Upper lobe of right lung (tissue), 1 donor: ENCODE data around the gene SAMD10. TPM values are rescaled to one million over a fixed set of nuclear protein-coding genes. Genes with fewer than 3 reads are reported as not detected.
"Not testable (repeated sequence)": the region's sequence is repeated elsewhere in the genome, so short reads cannot be mapped to it uniquely, and the experiment has no call there.

Experiments
- ATAC-seq: fragments of 200-7000 bp; cut with Tn5 transposase; one replicate; pipeline ENCODE4 v1.9.1; 2020; ENCODE audit warnings: mild to moderate bottlenecking, moderate library complexity
- DNase-seq: peaks from one replicate; pipeline ENCODE4 v3.0.0-alpha.2; 2020
- H3K27ac ChIP-seq: fragments of 200-600 bp; one replicate; pipeline ENCODE4 v1.8.0; 2022
- H3K27me3 ChIP-seq: fragments of 200-600 bp; one replicate; pipeline ENCODE4 v1.8.0; 2022; ENCODE audit warnings: mild to moderate bottlenecking
- H3K36me3 ChIP-seq: fragments of 200-600 bp; one replicate; pipeline ENCODE4 v1.8.0; 2022
- H3K4me1 ChIP-seq: fragments of 200-600 bp; one replicate; pipeline ENCODE4 v1.8.0; 2022
- H3K4me3 ChIP-seq: fragments of 200-600 bp; one replicate; pipeline ENCODE4 v1.8.0; 2022; ENCODE audit warnings: mild to moderate bottlenecking
- H3K9me3 ChIP-seq: fragments of 200-600 bp; one replicate; pipeline ENCODE4 v1.8.0; 2022
- CTCF ChIP-seq: fragments of 200-600 bp; IDR thresholded peaks from one replicate; pipeline ENCODE4 v1.8.0; 2022; ENCODE audit warnings: antibody characterized with exemption
- intact Hi-C: fragments of 100-400 bp; cut with DNase I; formaldehyde crosslinking; loops from one replicate; pipeline ENCODE4 v1.11.0; 2022
- total RNA-seq: library from RNA; stranded (reverse); fragmentation: NEBNext Ultra II Directional; extraction: Animal tissue kit (Norgen Biotek cat#: 25700); gene quantifications from one replicate; pipeline ENCODE4 v1.2.1, GENCODE V29; 2021
- donor health status: DM: no; HTN: yes; CAD: no; lungs with severe emphysema.

The SAMD10 gene
- total RNA-seq, 1 donor from 2014 or later, result 4.3 TPM

DNA sequence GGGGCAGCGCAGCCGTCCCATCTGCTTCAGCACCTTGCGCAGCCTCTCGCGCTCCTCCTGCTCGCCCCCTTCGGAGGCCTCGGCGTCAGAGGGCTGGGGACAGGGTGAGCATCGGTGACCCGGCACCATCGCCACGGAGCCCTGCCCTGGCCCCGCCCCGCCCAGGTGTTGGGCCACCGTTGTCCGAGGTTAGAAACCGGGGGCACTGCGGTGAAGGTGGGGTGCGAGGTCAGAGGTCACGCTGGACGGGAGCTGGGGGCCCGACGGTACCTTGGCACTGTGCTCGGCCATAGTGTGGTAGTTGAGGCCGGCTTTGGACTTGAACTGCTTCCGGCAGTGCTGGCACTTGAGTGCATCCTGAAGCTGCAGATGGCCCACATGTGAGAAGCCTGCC, 16.1 kb downstream of the SAMD10 start:
- ATAC-seq (no peak), DNase-seq (no peak)
- no peak overlapping the region for H3K27ac ChIP-seq
- no peak overlapping the region for H3K4me3 ChIP-seq
- peaks cover 50% of the 10 kb centered on the region for H3K36me3 ChIP-seq
- H3K4me1 ChIP-seq, result no peaks in the 10 kb centered on the region
- no peaks in the 10 kb centered on the region for H3K9me3 ChIP-seq
- TF ChIP-seq CTCF, result no peak
- no peaks in the 10 kb centered on the region for H3K27me3 ChIP-seq
- intact Hi-C loops, result no loop called here

DNA sequence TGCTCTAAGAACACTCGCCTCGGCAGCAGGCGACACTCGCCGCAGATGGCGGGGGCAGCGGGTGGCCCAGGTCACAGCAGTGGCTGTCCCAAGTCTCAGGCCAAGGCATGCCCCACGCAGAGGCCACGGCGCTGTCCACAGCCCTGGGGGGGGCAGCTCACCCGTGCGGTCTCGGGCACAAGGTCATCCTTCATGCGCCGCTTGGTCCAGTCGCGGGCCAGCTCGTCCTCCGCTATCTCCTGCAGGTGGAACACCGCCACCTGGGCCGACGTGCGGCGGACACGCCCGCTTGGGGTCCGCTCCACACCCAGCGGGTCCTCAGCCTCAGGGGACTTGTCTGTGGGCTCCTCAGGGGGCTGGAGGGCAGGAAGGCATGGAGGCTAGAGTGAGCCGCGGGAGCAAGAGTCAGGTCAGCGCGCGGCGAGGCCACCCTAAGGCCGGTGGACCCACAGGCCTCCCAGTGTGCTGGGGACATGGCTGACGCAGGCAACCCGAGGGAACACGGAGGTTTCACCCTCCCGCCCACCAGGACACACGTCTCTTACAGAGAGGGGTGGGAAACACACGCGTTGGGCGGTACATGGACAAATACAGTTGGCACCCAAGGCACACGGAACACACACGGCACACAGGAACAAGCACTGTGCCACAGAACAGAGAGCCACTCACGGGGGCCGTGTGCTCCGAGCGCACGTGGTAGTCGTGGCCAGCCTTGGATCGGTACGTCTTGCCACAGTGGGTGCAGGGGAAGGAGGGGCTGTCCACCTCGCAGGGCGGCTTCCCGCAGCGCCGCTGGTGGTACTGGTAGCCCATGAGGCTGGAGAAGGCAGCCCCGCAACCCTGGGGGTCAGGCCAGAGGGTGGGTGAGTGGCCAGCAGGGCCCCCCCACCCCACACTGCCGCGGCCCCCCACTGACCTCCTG, 16.8 kb downstream of the SAMD10 start:
- Histone ChIP-seq H3K4me1 (peaks cover 5% of the 10 kb centered on the region), H3K36me3 (peaks cover 48% of the 10 kb centered on the region), H3K9me3 (no peaks in the 10 kb centered on the region), H3K4me3 (no peak overlapping the region), H3K27ac (no peak overlapping the region), H3K27me3 (no peaks in the 10 kb centered on the region)
- no peak for DNase-seq
- intact Hi-C loops, result no loop called here
- no peak for ATAC-seq
- no peak for TF ChIP-seq CTCF

DNA sequence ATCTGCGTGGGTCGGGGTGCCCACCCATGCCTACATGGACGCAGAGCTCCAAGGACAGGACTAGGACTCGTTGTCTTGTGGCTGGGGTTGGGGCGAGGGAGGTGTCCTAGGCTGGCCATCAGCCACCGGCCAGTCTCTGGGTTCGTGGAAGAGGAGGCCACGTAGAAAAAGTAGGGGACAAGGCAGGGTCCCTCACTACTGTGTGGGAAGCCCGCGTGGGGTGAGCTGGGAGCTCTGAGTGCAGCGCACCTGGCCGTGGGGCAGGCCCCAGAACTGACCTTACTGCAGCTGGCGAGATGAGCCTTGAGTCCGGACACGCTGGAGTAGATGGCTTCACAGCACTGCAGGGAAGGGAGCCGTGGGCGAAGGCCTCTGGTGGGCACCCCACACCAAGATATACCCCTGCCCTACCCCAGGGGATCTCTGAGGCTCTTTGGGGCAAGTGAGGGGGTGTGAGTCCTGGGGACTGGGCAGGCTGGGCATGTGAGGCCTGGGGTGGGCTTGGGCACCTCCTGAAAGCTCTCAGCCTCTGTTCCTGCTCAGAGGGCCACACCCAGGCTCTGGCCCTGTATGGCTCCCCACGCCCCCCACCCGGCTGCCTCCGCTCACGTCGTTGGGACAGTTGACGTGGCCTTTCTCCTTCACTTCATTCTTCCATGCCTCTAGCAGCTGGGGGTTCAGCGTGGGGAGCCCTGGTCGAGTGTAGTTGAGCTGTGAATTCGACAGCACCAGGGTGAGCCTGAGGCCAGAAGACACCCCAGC, 17.6 kb downstream of the SAMD10 start:
- peaks cover 40% of the 10 kb centered on the region for H3K36me3 ChIP-seq
- TF ChIP-seq CTCF, result no peak

GRCh38 chr20:63960654-63961621, 18.5 kb downstream of the SAMD10 start:
- H3K9me3 ChIP-seq, H3K27me3 ChIP-seq, H3K4me3 ChIP-seq, intact Hi-C loops, ATAC-seq, DNase-seq, H3K27ac ChIP-seq: not testable (repeated sequence)
- Histone ChIP-seq H3K4me1 (peaks cover 15% of the 10 kb centered on the region), H3K36me3 (peaks cover 31% of the 10 kb centered on the region)

More for the DNA sequence above, 17.6 kb downstream of the SAMD10 start:
- Histone ChIP-seq H3K9me3 (no peaks in the 10 kb centered on the region), H3K27ac (no peak overlapping the region), H3K27me3 (no peaks in the 10 kb centered on the region), H3K4me3 (no peak overlapping the region), H3K4me1 (peaks cover 13% of the 10 kb centered on the region)
- intact Hi-C loops, result no loop called here
- ATAC-seq (no peak), DNase-seq (no peak)

DNA sequence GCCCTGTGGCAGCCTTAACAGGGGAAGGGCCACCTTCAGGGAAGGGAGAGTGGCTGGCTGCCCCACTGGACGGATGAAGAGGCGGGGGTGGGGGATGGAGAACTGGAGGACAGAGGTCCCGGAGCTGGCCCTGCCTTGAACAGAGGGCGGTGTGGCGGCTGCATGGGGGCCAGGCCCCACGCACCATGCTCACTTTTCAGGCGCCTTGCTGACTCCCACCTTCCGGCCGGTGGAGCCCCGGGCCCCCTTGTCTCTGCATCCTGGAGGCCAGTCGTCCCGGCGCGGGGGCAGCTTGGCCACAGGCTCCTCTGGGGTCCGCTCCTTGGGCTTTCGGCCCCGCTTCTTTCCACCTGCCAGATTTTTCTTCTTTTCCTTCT, 19.8 kb downstream of the SAMD10 start:
- intact Hi-C loops, result no loop called here
- DNase-seq (no peak), ATAC-seq (no peak)
- no peaks in the 10 kb centered on the region for H3K9me3 ChIP-seq
- H3K27ac ChIP-seq, result no peak overlapping the region
- peaks cover 31% of the 10 kb centered on the region for H3K36me3 ChIP-seq
- no peak overlapping the region for H3K4me3 ChIP-seq
- no peaks in the 10 kb centered on the region for H3K27me3 ChIP-seq
- peaks cover 21% of the 10 kb centered on the region for H3K4me1 ChIP-seq
- no peak for TF ChIP-seq CTCF
